HEK293 (cell line): ENCODE data around the gene FHIP1B.
A peak's percentile ranks its signal among the peaks of the same experiment; 100 is the strongest.

Experiments used
- CTCF ChIA-PET: fragments of 350-600 bp; formaldehyde crosslinking; extraction: SDS; loops from one replicate; lab custom pipeline; 2021; ENCODE audit warnings: antibody characterized with exemption; lab: Yijun Ruan, JAX
- POLR2A ChIA-PET: fragments of 300-600 bp; formaldehyde crosslinking; extraction: SDS; loops from one replicate; lab custom pipeline; 2020; ENCODE audit warnings: antibody characterized with exemption, inconsistent platforms; lab: Yijun Ruan, JAX
- H3K27ac ChIP-seq: fragments of 200-500 bp; sonication (Bioruptor generic); 2 replicates; pipeline ENCODE4 v1.5.1; 2014; ENCODE audit warnings: low read depth, low read length, control low read depth, inconsistent platforms; ENCODE audit errors: extremely low read depth
- H3K36me3 ChIP-seq, 2 experiments: fragments of 200-500 bp in 1 of 2; sonication (Bioruptor generic) in 1 of 2; 1 replicate in 1 of 2; 2 replicates in 1 of 2; pipeline ENCODE4 v1.5.1; 2014 to 2017; ENCODE audit warnings: inconsistent platforms in 2 of 2, low read length in 2 of 2; ENCODE audit not compliant: control insufficient read depth in 2 of 2, insufficient read depth in 1 of 2
- H3K4me1 ChIP-seq: fragments of 200-500 bp; sonication (Bioruptor generic); 2 replicates; pipeline ENCODE4 v1.5.1; 2014; ENCODE audit warnings: mild to moderate bottlenecking, low read length, inconsistent platforms; ENCODE audit not compliant: control insufficient read depth, insufficient read depth
- H3K4me3 ChIP-seq: 2 replicates; pipeline ENCODE4 v1.5.1; 2011; ENCODE audit warnings: low read depth, mild to moderate bottlenecking, control low read depth, low read length, moderate library complexity
- H3K9me3 ChIP-seq: fragments of 200-500 bp; sonication (Bioruptor generic); 2 replicates; pipeline ENCODE4 v1.5.1; 2014; ENCODE audit warnings: low read depth, low read length, inconsistent platforms; ENCODE audit not compliant: control insufficient read depth, insufficient read depth
- BCL11A ChIP-seq: fragments of 450-650 bp; formaldehyde crosslinking; IDR thresholded peaks from 2 replicates; pipeline ENCODE4 v1.5.1; 2016; ENCODE audit warnings: low read depth, missing biosample characterization, missing genetic modification characterization
- FEZF1 ChIP-seq: fragments of 450-650 bp; formaldehyde crosslinking; IDR thresholded peaks from 2 replicates; pipeline ENCODE4 v1.5.1; 2016; ENCODE audit warnings: missing biosample characterization, missing genetic modification characterization
- HOXC10 ChIP-seq: sonication (generic); formaldehyde crosslinking; IDR thresholded peaks from 2 replicates; pipeline ENCODE4 v1.8.1; 2023; ENCODE audit warnings: mild to moderate bottlenecking, missing genetic modification reagents
- KLF1 ChIP-seq: fragments of 450-650 bp; formaldehyde crosslinking; IDR thresholded peaks from 2 replicates; pipeline ENCODE4 v1.5.1; 2016; ENCODE audit warnings: missing biosample characterization, missing genetic modification characterization
- OSR2 ChIP-seq: fragments of 450-650 bp; formaldehyde crosslinking; IDR thresholded peaks from 2 replicates; pipeline ENCODE4 v1.5.1; 2016; ENCODE audit warnings: missing biosample characterization, missing genetic modification characterization
- PRDM10 ChIP-seq: fragments of 450-650 bp; formaldehyde crosslinking; IDR thresholded peaks from 2 replicates; pipeline ENCODE4 v1.5.1; 2016; ENCODE audit warnings: missing biosample characterization, missing genetic modification characterization
- SP7 ChIP-seq: fragments of 450-650 bp; formaldehyde crosslinking; IDR thresholded peaks from 2 replicates; pipeline ENCODE4 v1.5.1; 2016; ENCODE audit warnings: missing biosample characterization, missing genetic modification characterization
- ZBTB10 ChIP-seq: fragments of 450-650 bp; formaldehyde crosslinking; IDR thresholded peaks from 2 replicates; pipeline ENCODE4 v1.5.1; 2016; ENCODE audit warnings: missing biosample characterization, missing genetic modification characterization
- ZBTB17 ChIP-seq: fragments of 450-650 bp; formaldehyde crosslinking; IDR thresholded peaks from 2 replicates; pipeline ENCODE4 v1.5.1; 2016; ENCODE audit warnings: missing biosample characterization, missing genetic modification characterization
- ZEB2 ChIP-seq: fragments of 450-650 bp; formaldehyde crosslinking; IDR thresholded peaks from 2 replicates; pipeline ENCODE4 v1.5.1; 2016; ENCODE audit warnings: missing biosample characterization, missing genetic modification characterization
- ZNF23 ChIP-seq: fragments of 450-650 bp; formaldehyde crosslinking; IDR thresholded peaks from 2 replicates; pipeline ENCODE4 v1.5.1; 2016; ENCODE audit warnings: missing biosample characterization, missing genetic modification characterization, borderline replicate concordance
- ZNF311 ChIP-seq: fragments of 450-650 bp; formaldehyde crosslinking; IDR thresholded peaks from 2 replicates; pipeline ENCODE4 v1.5.1; 2017; ENCODE audit warnings: missing biosample characterization, missing genetic modification characterization, borderline replicate concordance
- ZNF324 ChIP-seq: fragments of 450-650 bp; formaldehyde crosslinking; IDR thresholded peaks from 2 replicates; pipeline ENCODE4 v1.5.1; 2016; ENCODE audit warnings: missing biosample characterization, missing genetic modification characterization
- ZNF350 ChIP-seq: fragments of 450-650 bp; formaldehyde crosslinking; IDR thresholded peaks from 2 replicates; pipeline ENCODE4 v1.5.0; 2017; ENCODE audit warnings: missing biosample characterization, mild to moderate bottlenecking, missing genetic modification characterization
- ZNF354C ChIP-seq: fragments of 450-650 bp; formaldehyde crosslinking; IDR thresholded peaks from 2 replicates; pipeline ENCODE4 v1.5.1; 2016; ENCODE audit warnings: missing biosample characterization, missing genetic modification characterization, low read depth, borderline replicate concordance
- ZNF37A ChIP-seq: fragments of 450-650 bp; IDR thresholded peaks from 2 replicates; pipeline ENCODE4 v1.5.1; 2018; ENCODE audit warnings: missing biosample characterization, missing genetic modification characterization
- ZNF394 ChIP-seq: fragments of 450-650 bp; formaldehyde crosslinking; IDR thresholded peaks from 2 replicates; pipeline ENCODE4 v1.5.1; 2016; ENCODE audit warnings: missing biosample characterization, missing genetic modification characterization, mild to moderate bottlenecking, moderate library complexity, borderline replicate concordance
- ZNF549 ChIP-seq: fragments of 450-650 bp; IDR thresholded peaks from 2 replicates; pipeline ENCODE4 v1.5.1; 2018; ENCODE audit warnings: missing biosample characterization, missing genetic modification characterization, mild to moderate bottlenecking, inconsistent platforms, moderate library complexity
- ZNF560 ChIP-seq: fragments of 450-650 bp; formaldehyde crosslinking; IDR thresholded peaks from 2 replicates; pipeline ENCODE4 v1.5.1; 2017; ENCODE audit warnings: missing biosample characterization, missing genetic modification characterization, borderline replicate concordance
- ZNF639 ChIP-seq: fragments of 450-650 bp; formaldehyde crosslinking; IDR thresholded peaks from 2 replicates; pipeline ENCODE4 v1.5.1; 2016; ENCODE audit warnings: missing biosample characterization, missing genetic modification characterization
- ZNF704 ChIP-seq: fragments of 450-650 bp; formaldehyde crosslinking; IDR thresholded peaks from 2 replicates; pipeline ENCODE4 v1.5.1; 2016; ENCODE audit warnings: missing biosample characterization, missing genetic modification characterization

Gene FHIP1B

GRCh38 chr11:6263662-6264061 lies 29.2 kb upstream of the FHIP1B start:
- Histone ChIP-seq H3K27ac (no peak overlapping the region), H3K4me3 (no peak overlapping the region), H3K4me1 (no peaks in the 10 kb centered on the region), H3K9me3 (no peaks in the 10 kb centered on the region), H3K36me3 (no peaks in the 10 kb centered on the region)
- POLR2A ChIA-PET, result no interaction called here
- CTCF ChIA-PET, result interaction anchor here (2.8 kb wide), 1 partner anchor 13 kb away, joined by 14 read pairs; no protein-coding TSS in a partner anchor
- no peak for TF ChIP-seq ZNF394 (tag by site-specific recombination)
- no peak for TF ChIP-seq BCL11A (tag by site-specific recombination)
- TF ChIP-seq ZEB2, result no peak
- no peak for TF ChIP-seq ZNF23 (tag by site-specific recombination)
- TF ChIP-seq ZBTB10, result no peak
- TF ChIP-seq KLF1 (tag by site-specific recombination), result no peak
- no peak for TF ChIP-seq ZNF354C
- TF ChIP-seq ZNF639 (tag by site-specific recombination), result no peak
- no peak for TF ChIP-seq FEZF1
- TF ChIP-seq ZNF324 (tag by site-specific recombination), result no peak
- no peak for TF ChIP-seq SP7 (tag by site-specific recombination)
- no peak for TF ChIP-seq ZNF549 (tag by site-specific recombination)
- no peak for TF ChIP-seq ZBTB17 (tag by site-specific recombination)
- no peak for TF ChIP-seq ZNF37A (tag by site-specific recombination)
- TF ChIP-seq ZNF350 (tag by site-specific recombination), result no peak
- no peak for TF ChIP-seq ZNF560
- TF ChIP-seq HOXC10, result no peak
- no peak for TF ChIP-seq OSR2 (tag by site-specific recombination)
- no peak for TF ChIP-seq ZNF704 (tag by site-specific recombination)

GRCh38 chr11:6260207-6260726 lies 25.8 kb upstream of the FHIP1B start:
- Histone ChIP-seq H3K27ac (no peak overlapping the region), H3K4me1 (no peaks in the 10 kb centered on the region), H3K4me3 (peak overlapping the region; percentile 59), H3K9me3 (no peaks in the 10 kb centered on the region), H3K36me3 (no peaks in the 10 kb centered on the region)
- ChIA-PET CTCF (interaction anchor here (0.6 to 3.7 kb wide), 5 partner anchors 10 to 103 kb away, joined by 3 to 37 read pairs (median 6); no protein-coding TSS in a partner anchor), POLR2A (interaction anchor here (0.6 to 1.2 kb wide), 2 partner anchors 8 to 658 kb away, joined by 4 to 5 read pairs; no protein-coding TSS in a partner anchor)
- 0 out of 2 replicates have a peak, but pooled peaks have one; percentile 34 for TF ChIP-seq PRDM10 (tag by site-specific recombination)
- TF ChIP-seq ZNF311 (tag by site-specific recombination), result no peak
